Frontal cortex (tissue), 4 donors: ENCODE data around the gene AP1M1. TPM values are rescaled to one million over a fixed set of nuclear protein-coding genes. Genes with fewer than 3 reads are reported as not detected.

Source experiments
- DNase-seq, 2 donors: peaks; one replicate each; pipeline ENCODE4 v3.0.0; 2012; ENCODE audit warnings: low spot score in 2 of 2
- FAIRE-seq: peaks from 2 replicates; lab custom pipeline; 2012; peaks lifted over from hg19 to GRCh38; lab: Jason Lieb, UNC
- total RNA-seq: library from RNA; depleted of rRNA; stranded (reverse); fragments of >200 nt; gene quantifications from one replicate; pipeline ENCODE4 v1.2.3, GENCODE V29; 2014
- donor health status: control.
- donor health status: control.
- donor health status: control.

AP1M1 gene
- total RNA-seq, 1 donor from 2014 or later, result 28.1 TPM

- DNase-seq (no peak), FAIRE-seq (no peak)
Observed at GRCh38 chr19:16184665-16185122, 13.0 kb upstream of the AP1M1 start.

GRCh38 chr19:16185123-16185767 lies 12.5 kb upstream of the AP1M1 start, which contains the start of gene FAM32A:
FAM32A (plus strand) TSS chr19:16185410; CDS start chr19:16185443, 33 bp downstream.
- FAIRE-seq (peak; percentile 79), DNase-seq (peak; percentile 83 to 98)

GRCh38 chr19:16185768-16186123 lies 12.0 kb upstream of the AP1M1 start:
- no peak for DNase-seq
- no peak for FAIRE-seq

- DNase-seq (no peak), FAIRE-seq (no peak)
Observed at GRCh38 chr19:16188521-16188920, 9.2 kb upstream of the AP1M1 start.

DNA sequence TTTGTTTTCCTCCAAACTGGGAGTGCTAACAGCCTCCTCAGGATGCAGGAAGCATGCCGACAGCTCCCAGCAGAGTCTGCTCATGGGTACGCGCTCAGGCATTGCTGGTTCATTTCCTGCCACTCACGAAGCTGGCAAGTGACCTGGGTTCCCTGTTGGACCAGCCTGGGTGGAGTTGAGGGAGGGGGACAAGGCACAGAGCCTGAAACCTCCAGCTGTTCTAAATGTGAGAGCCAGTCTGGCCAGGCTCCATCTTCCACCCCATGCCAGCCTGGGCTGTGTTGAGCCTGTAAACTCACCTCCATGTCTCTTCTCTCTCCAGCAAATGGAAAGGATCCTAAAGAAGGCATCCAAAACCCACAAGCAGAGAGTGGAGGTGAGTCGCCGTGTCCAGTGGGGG lies 7.5 kb upstream of the AP1M1 start:
- FAIRE-seq, result no peak
- no peak for DNase-seq

- no peak for FAIRE-seq
- no peak for DNase-seq
Observed at GRCh38 chr19:16190736-16191135, 7.0 kb upstream of the AP1M1 start.

GRCh38 chr19:16191216-16191908 lies 6.3 kb upstream of the AP1M1 start:
- DNase-seq (no peak), FAIRE-seq (no peak)

DNA sequence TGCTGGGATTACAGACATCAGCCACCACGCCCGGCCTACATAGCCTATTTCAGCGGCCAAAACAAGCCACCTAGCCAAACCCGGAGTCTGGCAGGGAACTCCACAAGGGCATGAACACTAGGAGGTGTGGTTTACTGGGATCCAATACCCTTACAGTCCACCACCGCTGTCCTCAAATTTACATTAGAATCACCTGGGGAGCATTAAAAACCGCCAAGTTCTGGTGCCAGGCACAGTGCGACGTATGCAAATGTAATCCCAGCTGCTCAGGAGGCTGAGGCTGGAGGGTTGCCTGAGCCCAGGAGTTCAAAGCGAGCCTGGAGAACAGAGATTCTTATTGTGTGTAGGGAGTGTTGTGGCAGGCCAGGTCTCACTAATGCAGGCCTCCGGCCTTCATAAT lies 4.2 kb upstream of the AP1M1 start:
- no peak for DNase-seq
- FAIRE-seq, result no peak

DNA sequence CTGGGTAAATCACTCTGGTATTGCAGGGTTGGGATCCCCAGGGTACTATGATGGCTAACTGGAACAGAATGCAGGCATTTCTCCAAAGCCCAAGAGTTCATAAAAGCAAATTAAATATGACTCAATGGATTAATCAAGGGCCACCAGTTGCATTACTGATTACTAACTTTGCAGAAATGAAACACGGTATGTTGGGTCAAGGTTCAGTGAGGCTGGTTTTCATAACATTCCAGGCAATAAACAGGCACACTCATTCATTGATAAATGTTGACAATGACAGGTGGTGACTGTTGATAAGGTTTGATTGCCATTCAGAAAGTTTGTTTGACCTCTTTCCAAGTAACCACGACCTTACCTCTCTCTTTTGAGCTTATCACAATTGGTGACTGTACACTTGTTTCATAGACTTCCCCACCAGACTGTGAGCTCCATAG lies 506 bp upstream of the AP1M1 start:
- DNase-seq (no peak), FAIRE-seq (no peak)

- no peak for FAIRE-seq
- no peak for DNase-seq
Observed at GRCh38 chr19:16198370-16198651, 600 bp downstream of the AP1M1 start.

DNA sequence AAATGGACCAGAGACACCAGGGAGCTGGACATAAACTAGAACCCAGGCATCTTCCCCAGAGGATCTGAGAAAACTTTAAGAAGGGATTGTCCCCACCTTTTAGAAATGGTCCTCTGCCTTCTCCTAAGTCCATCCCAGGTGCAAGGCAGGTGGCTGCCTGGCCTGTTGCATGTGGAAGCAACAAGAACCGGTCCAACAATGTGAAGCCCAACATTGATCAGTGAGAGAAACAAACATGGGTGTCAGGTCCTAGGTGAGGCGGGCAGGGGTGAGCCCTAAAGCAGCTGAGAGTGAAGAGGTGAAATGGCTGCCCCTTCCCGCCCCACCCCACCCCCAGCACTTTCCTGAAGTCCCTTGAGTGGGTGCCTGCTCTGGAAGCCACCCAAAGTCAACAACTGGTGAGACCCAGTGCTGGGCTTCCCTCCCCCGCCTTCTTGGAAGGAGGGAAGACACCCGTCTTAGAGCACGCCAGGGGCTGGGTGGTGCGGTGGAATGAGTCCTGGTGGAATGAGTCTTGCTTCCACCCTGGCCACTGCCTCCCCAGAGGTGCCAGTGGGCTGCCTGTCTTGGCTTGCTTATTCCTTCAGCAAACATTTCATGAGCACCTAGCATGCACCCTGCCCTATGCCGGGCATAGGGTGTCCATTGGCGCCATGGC lies 1.7 kb downstream of the AP1M1 start:
- FAIRE-seq (no peak), DNase-seq (no peak)

DNA sequence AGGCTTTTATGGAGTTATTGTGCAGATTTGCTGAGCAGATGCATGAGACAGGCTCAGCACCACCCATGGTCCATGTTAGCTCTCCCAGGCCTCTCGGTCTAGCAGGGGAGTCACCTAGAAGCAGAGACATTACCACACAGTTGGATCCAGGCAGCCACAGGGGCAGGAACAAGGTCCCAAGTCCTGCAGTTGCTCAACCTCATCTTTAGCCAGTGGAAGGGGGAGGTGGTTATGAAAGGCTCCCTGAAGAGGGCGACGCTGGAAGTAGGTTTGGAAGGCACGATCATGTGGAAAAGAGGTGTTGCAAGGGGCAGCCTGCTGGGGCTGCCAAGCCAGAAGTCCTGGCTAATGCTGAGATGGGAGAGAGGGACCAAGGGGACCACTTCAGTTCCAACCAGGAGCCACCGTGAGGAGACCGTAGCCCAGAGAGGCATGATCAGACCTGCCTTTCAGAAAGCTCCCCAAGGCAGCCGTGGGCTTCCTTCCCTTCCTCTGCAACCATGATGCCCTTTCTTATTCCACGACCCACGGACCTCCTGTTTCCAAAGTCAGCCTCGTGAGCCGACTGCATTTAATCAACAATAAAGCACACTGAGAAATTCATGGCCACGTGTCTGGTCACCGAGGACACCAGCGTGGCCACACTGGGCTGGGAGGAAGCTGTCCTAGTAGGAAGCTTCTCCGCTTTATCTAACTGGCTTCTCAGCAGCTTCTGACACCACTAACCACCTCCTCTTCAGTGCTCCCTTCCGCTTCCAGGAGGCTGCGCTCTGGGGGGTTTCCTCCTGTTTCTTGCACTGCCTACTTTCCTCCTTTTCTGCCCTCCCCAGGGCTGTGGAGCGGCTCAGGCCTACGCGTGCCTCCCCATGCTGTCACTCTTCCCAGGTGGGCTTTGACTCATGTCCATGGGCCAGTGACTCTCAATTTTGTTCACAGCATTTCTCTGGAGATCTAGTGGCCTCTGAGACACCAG lies 2.6 kb downstream of the AP1M1 start:
- FAIRE-seq (no peak), DNase-seq (no peak)

DNA sequence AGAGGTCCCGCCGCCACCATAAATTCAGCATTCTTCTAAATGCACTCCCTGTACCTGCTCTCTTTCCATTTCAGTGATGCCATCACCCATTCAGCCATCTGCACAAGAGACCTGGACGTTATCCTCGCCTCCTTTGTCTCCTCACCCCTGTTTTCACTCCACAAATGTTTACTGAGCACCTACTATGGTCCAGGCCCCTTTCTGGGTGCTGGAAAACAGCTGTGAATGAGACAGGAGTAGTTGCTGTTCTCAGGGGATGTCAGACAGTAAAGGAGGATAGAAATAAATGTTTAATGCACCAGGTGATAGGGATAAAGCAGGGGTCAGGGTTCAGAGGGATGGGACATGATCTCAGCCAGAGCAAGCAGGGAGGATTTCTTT lies 3.3 kb downstream of the AP1M1 start:
- no peak for DNase-seq
- FAIRE-seq, result no peak

GRCh38 chr19:16202320-16203255 lies 4.9 kb downstream of the AP1M1 start:
- DNase-seq, result no peak
- no peak for FAIRE-seq

DNA sequence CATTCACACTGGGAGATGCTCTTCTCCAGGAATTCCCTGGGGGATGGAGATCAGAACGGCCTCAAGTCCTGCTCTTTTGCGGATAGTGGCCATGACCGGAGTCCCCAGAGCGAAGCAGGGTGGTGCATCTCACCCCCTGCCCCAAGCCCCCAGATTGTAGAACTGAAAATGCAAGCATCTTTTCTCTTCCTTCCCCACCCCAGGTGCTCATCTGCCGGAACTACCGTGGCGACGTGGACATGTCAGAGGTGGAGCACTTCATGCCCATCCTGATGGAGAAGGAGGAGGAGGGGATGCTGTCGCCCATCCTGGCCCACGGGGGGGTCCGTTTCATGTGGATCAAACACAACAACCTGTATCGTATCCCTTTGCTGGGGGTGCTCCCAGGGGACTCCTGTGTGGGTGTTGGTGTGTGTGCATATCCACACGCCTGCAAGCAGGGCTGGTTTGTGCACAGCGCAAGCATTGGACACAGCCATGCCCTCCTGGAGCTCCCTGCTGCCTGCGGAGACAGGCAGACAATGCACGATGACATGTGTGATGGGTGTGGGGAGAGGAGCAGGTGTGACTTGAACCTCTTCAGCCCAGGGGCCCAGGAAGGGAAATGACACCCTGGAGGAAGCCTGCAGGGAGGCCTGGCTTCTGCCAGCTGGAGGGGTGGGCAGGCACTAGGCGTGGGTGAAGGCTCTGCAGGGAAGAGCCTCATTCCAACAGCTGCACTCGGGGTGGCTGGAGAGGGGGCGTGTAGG lies 5.7 kb downstream of the AP1M1 start:
- DNase-seq (no peak), FAIRE-seq (no peak)

- FAIRE-seq, result no peak
- DNase-seq, result no peak
Observed at GRCh38 chr19:16204005-16204294, 6.2 kb downstream of the AP1M1 start.

GRCh38 chr19:16205205-16206045 lies 7.7 kb downstream of the AP1M1 start:
- no peak for FAIRE-seq

More at GRCh38 chr19:16205205-16206045, 7.7 kb downstream of the AP1M1 start:
- no peak for DNase-seq
